Transverse colon (tissue), 4 donors: ENCODE data around the gene ABCC11.

Experiments used
- CTCF ChIP-seq, 5 experiments: fragments of 200-600 bp in 3 of 5; fragments of 450-650 bp in 2 of 5; sonication (generic) in 3 of 5; IDR thresholded peaks; 1 replicate in 2 of 5; 2 replicates in 3 of 5; pipeline ENCODE4 v1.5.1; 2016 to 2017; ENCODE audit warnings: antibody characterized with exemption in 5 of 5, inconsistent platforms in 3 of 5, mild to moderate bottlenecking in 2 of 5, moderate library complexity in 1 of 5
- EP300 ChIP-seq: sonication (generic); formaldehyde crosslinking; IDR thresholded peaks from one replicate; pipeline ENCODE4 v1.6.1; 2017; ENCODE audit warnings: antibody characterized with exemption, low read depth
- POLR2A ChIP-seq: fragments of 450-650 bp; IDR thresholded peaks from one replicate; pipeline ENCODE4 v1.6.1; 2016; ENCODE audit warnings: antibody characterized with exemption, mild to moderate bottlenecking, moderate library complexity
- POLR2AphosphoS5 ChIP-seq, 3 donors: sonication (generic); formaldehyde crosslinking; IDR thresholded peaks; one replicate each; pipeline ENCODE4 v1.6.1; 2016; ENCODE audit warnings: antibody characterized with exemption in 3 of 3

DNA sequence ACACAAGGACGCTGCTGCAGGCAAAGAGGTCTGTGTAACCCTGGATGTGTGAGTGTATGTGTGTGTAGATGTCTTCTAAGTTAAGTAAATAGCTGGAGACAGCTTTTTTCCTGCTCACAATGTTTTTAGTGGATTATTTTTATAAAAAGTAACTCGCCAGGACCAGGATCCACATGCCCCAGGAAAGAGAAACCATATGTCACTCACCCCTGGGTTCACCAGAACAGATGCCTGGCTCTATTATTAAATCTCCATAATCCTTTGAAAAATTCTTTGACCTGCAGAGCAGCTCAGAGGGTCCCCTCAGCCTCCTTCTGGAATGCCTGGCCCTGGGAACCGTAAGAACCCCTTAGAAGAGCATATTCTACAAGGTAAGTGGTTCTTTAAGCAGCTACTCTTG is 109.5 kb downstream of the ABCC11 start:
- TF ChIP-seq CTCF (IDR thresholded peaks at IDR 0.05) (no peak), POLR2A (no peak), POLR2AphosphoS5 (IDR thresholded peaks at IDR 0.05) (no peak), EP300 (no peak)
